K562 (cell line): ENCODE results near the gene UBAC2. TPM values are rescaled to one million over a fixed set of nuclear protein-coding genes. Genes with fewer than 3 reads are reported as not detected.
A peak's percentile ranks its signal among the peaks of the same experiment; 100 is the strongest.

Experiments used
- ATAC-seq: fragments of 200-7000 bp; cut with Tn5 transposase; 3 replicates; pipeline ENCODE4 v1.9.1; 2020; ENCODE audit warnings: moderate library complexity
- BruUV-seq: library from RNA; stranded (reverse); fragments of 400-500 nt; replicated peaks from 2 replicates; lab custom pipeline; 2021; lab: Mats Ljungman, UMichigan
- CTCF ChIA-PET: fragments of 300-600 bp; formaldehyde crosslinking; extraction: SDS; loops from one replicate; lab custom pipeline; 2021; ENCODE audit warnings: low intra/inter-chr PET ratio; lab: Yijun Ruan, JAX
- POLR2A ChIA-PET: fragments of 300-600, 350-650 bp; sonication (Branson Sonifier 250); formaldehyde crosslinking; extraction: SDS; loops from one replicate; lab custom pipeline; 2021; ENCODE audit warnings: antibody characterized with exemption, inconsistent platforms; lab: Yijun Ruan, JAX
- DNase-seq, 4 experiments: peaks; one replicate each; pipeline versions ENCODE4 v3.0.0 to v3.0.0-alpha.2; 2011 to 2018; ENCODE audit warnings: low spot score in 3 of 4, mixed read lengths in 3 of 4; ENCODE audit errors: extremely low read depth in 1 of 4
- FAIRE-seq: peaks from 2 replicates; lab custom pipeline; 2011; peaks lifted over from hg19 to GRCh38; lab: Jason Lieb, UNC
- H2AFZ ChIP-seq: 2 replicates; pipeline ENCODE4 v1.6.0; 2011; ENCODE audit warnings: low read depth, low read length, control low read depth, inconsistent platforms
- H3K27ac ChIP-seq: fragments of 200-600 bp; 3 replicates; pipeline ENCODE4 v1.8.0; 2011; ENCODE audit warnings: low read depth, mild to moderate bottlenecking, control low read depth, inconsistent platforms, low read length, moderate library complexity, mixed read lengths; ENCODE audit errors: extremely low read depth
- H3K27me3 ChIP-seq, 2 experiments: fragments of 300-600 bp in 1 of 2; 2 replicates in 1 of 2; 3 replicates in 1 of 2; pipeline versions ENCODE4 v1.6.0 to v1.8.0; 2011; ENCODE audit warnings: inconsistent platforms in 2 of 2, low read length in 2 of 2, mild to moderate bottlenecking in 1 of 2, mixed read lengths in 1 of 2, moderate library complexity in 1 of 2; ENCODE audit not compliant: control insufficient read depth in 2 of 2, insufficient read depth in 2 of 2
- H3K36me3 ChIP-seq: fragments of 300-600 bp; 3 replicates; pipeline ENCODE4 v1.8.0; 2011; ENCODE audit warnings: mild to moderate bottlenecking, low read length, inconsistent platforms; ENCODE audit not compliant: control insufficient read depth, insufficient read depth
- H3K4me1 ChIP-seq, 2 experiments: fragments of 200-600 bp in 1 of 2; replicated peaks in 1 of 2; 2 replicates in 1 of 2; 3 replicates in 1 of 2; pipeline versions ENCODE4 v1.5.1 to v1.8.0; 2011; ENCODE audit warnings: inconsistent platforms in 2 of 2, low read length in 2 of 2, mild to moderate bottlenecking in 1 of 2, mixed read lengths in 1 of 2, moderate library complexity in 1 of 2; ENCODE audit not compliant: control insufficient read depth in 2 of 2, insufficient read depth in 2 of 2
- H3K4me2 ChIP-seq: 2 replicates; pipeline ENCODE4 v1.6.1; 2011; ENCODE audit warnings: low read length, control low read depth, inconsistent platforms, mixed read lengths; ENCODE audit not compliant: insufficient read depth
- H3K4me3 ChIP-seq: fragments of 200-600 bp; sonication (generic), shearing (Covaris generic); 2 replicates; pipeline ENCODE4 v1.5.1; 2016; ENCODE audit warnings: control low read depth, inconsistent platforms
- H3K79me2 ChIP-seq: fragments of 200-600 bp; 3 replicates; pipeline ENCODE4 v1.8.0; 2011; ENCODE audit warnings: low read length, inconsistent platforms; ENCODE audit not compliant: control insufficient read depth, insufficient read depth
- H3K9ac ChIP-seq, 2 experiments: 2 replicates each; pipeline versions ENCODE4 v1.6.0 to v1.6.1; 2011; ENCODE audit warnings: low read depth in 2 of 2, low read length in 2 of 2, control low read depth in 1 of 2, inconsistent platforms in 1 of 2, mild to moderate bottlenecking in 1 of 2, mixed read lengths in 1 of 2; ENCODE audit not compliant: insufficient read depth in 1 of 2
- H3K9me1 ChIP-seq: one replicate; pipeline ENCODE4 v1.6.0; 2011; ENCODE audit warnings: inconsistent platforms, mild to moderate bottlenecking, low read length, moderate library complexity; ENCODE audit not compliant: control insufficient read depth, insufficient read depth
- H3K9me3 ChIP-seq: replicated peaks from 2 replicates; pipeline ENCODE4 v1.5.1; 2011; ENCODE audit warnings: low read depth, low read length, inconsistent platforms; ENCODE audit not compliant: control insufficient read depth, insufficient read depth
- H4K20me1 ChIP-seq: replicated peaks from 2 replicates; pipeline ENCODE4 v1.6.1; 2011; ENCODE audit warnings: low read length, inconsistent platforms, mixed read lengths; ENCODE audit not compliant: control insufficient read depth, insufficient read depth
- CHAMP1 ChIP-seq: fragments of 450-650 bp; IDR thresholded peaks from 2 replicates; pipeline ENCODE4 v1.6.1; 2016; ENCODE audit warnings: mild to moderate bottlenecking
- GATA2 ChIP-seq: sonication (generic); formaldehyde crosslinking; IDR thresholded peaks from 2 replicates; pipeline ENCODE4 v1.4.0; 2020; ENCODE audit warnings: mild to moderate bottlenecking, missing genetic modification reagents
- IFI16 ChIP-seq: fragments of 250-450 bp; sonication (Bioruptor Pico); IDR thresholded peaks from 2 replicates; pipeline ENCODE4 v2.1.2; 2022; ENCODE audit warnings: mild to moderate bottlenecking, inconsistent platforms
- in situ Hi-C: fragments of 300-500 bp; cut with MboI; formaldehyde crosslinking; loops from 4 replicates; pipeline ENCODE4 v1.15.0; 2018; ENCODE audit warnings: inconsistent platforms, mixed read lengths
- intact Hi-C: fragments of 100-400 bp; cut with micrococcal nuclease; formaldehyde crosslinking; loops from 2 replicates; pipeline ENCODE4 v1.14.2; 2022
- polyA plus RNA-seq, 8 experiments: library from polyadenylated mRNA; depleted of rRNA in 4 of 8; stranded (reverse) in 5 of 8; unstranded in 3 of 8; fragments of >200 nt; fragmentation: Nextera tagmentation in 2 of 8; fragmentation: Illumina TruSeq in 1 of 8; extraction: Ambion mirVana in 2 of 8; extraction: Trizol in 1 of 8; gene quantifications; 2 replicates each; pipeline versions ENCODE4 v1.2.1 to v1.2.3, GENCODE V29; 2011 to 2014; ENCODE audit warnings: inconsistent platforms in 1 of 8, missing spikeins in 1 of 8
- total RNA-seq, 7 experiments: library from RNA; depleted of rRNA in 6 of 7; stranded (reverse); fragments of >200 nt in 6 of 7; fragmentation: Illumina TruSeq in 2 of 7; extraction: Trizol in 2 of 7; gene quantifications; 2 replicates each; pipeline versions ENCODE4 v1.2.1 to v1.2.3, GENCODE V29; 2011 to 2021; ENCODE audit warnings: low replicate concordance in 1 of 7
- TF ChIP-seq, protein P1 (sequence below): fragments of 250-450 bp; sonication (Bioruptor Pico); IDR thresholded peaks from 2 replicates; pipeline ENCODE4 v1.5.1; 2021; ENCODE audit warnings: mild to moderate bottlenecking

Gene UBAC2
- total and polyA plus RNA-seq, 9 of the 15 experiments (the other 6 are each of a cell fraction or from before 2014, with no cell fraction given), result 6.0 to 84.1 (median 32.3) TPM

DNA sequence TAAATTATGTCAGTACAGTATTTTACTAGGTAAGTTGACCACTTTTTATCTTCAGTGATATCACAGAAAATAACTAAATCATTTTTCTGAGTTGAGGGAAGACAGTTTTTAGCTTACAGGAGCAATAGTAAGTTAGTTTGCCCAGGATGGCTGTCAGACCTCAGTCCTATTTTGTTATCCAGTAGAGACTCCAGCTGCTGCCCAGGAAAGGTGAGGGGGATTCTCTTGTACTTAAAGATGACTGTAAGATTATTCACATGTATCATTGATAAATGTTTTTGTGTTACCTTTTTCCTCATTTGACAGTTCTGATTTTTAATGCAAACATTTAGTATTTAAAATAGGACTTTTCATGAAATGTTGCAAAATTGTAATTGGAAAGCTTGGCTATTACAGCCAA is 121.1 kb downstream of the UBAC2 start:
- peaks cover 6 to 35% of the 10 kb centered on the region in 2 experiments; a peak in 4 of 5 replicates for H3K4me1 ChIP-seq
- H3K4me3 ChIP-seq, result no peak overlapping the region
- FAIRE-seq, result no peak
- BruUV-seq, result no TSS peak
- H3K79me2 ChIP-seq, result no peaks in the 10 kb centered on the region
- ChIA-PET POLR2A (interaction anchor here (1.0 to 1.2 kb wide), 2 partner anchors 11 to 16 kb away, joined by 3 to 4 read pairs; no protein-coding TSS in a partner anchor), CTCF (no interaction called here)
- no peaks in the 10 kb centered on the region for H4K20me1 ChIP-seq
- no peak overlapping the region for H2AFZ ChIP-seq
- DNase-seq, result no peak
- H3K27ac ChIP-seq, result peak overlapping the region; percentile 44; the same call in 1 of the 3 replicates
- H3K36me3 ChIP-seq, result peaks cover 18% of the 10 kb centered on the region
- H3K4me2 ChIP-seq, result no peak overlapping the region
- TF ChIP-seq IFI16, result no peak
- TF ChIP-seq, protein P1, sequence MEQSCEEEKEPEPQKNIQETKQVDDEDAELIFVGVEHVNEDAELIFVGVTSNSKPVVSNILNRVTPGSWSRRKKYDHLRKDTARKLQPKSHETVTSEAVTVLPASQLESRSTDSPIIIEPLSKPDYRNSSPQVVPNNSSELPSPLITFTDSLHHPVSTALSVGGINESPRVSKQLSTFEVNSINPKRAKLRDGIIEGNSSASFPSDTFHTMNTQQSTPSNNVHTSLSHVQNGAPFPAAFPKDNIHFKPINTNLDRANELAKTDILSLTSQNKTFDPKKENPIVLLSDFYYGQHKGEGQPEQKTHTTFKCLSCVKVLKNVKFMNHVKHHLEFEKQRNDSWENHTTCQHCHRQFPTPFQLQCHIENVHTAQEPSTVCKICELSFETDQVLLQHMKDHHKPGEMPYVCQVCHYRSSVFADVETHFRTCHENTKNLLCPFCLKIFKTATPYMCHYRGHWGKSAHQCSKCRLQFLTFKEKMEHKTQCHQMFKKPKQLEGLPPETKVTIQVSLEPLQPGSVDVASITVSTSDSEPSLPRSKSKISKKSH (CRISPR knock-in tag), result no peak
- TF ChIP-seq GATA2 (CRISPR knock-in tag), result no peak
- no peak for TF ChIP-seq CHAMP1
- H3K9me3 ChIP-seq, result no peaks in the 10 kb centered on the region
- H3K27me3 ChIP-seq, result no peaks in the 10 kb centered on the region
- peaks cover 4% of the 10 kb centered on the region for H3K9me1 ChIP-seq
- ATAC-seq, result no peak
- intact Hi-C loops (no loop called here), in situ Hi-C loops (no loop called here)
- H3K9ac ChIP-seq, result no peak overlapping the region
